ENCODE measurements around the gene CREBL2. TPM values are rescaled to one million over a fixed set of nuclear protein-coding genes. Genes with fewer than 3 reads are reported as not detected.

The CREBL2 gene
- total RNA-seq, 1 experiment from 2014 or later = 18.3 TPM

GRCh38 chr12:12600659-12601058 lies 11.0 kb upstream of the CREBL2 start:
- H3K4me1 Mint-ChIP-seq = peaks cover 5 to 13% of the 10 kb centered on the region in 2 experiments; a peak in 2 of 4 replicates
- no peaks in the 10 kb centered on the region; a peak in 2 of 5 replicates for H3K9me3 Mint-ChIP-seq

More at GRCh38 chr12:12600659-12601058, 11.0 kb upstream of the CREBL2 start:
- Histone ChIP-seq H3K4ac (ENCODE audit: low read depth, low read length) (no peak overlapping the region), H4K5ac (ENCODE audit: insufficient read length, low read depth, low read length) (no peak overlapping the region), H3K23ac (ENCODE audit: insufficient read length, low read depth, low read length) (no peak overlapping the region), H2BK20ac (ENCODE audit: low read depth, low read length, poor library complexity, severe bottlenecking) (no peak overlapping the region), H3K18ac (ENCODE audit: insufficient read length, low read depth, low read length) (no peak overlapping the region), H4K91ac (ENCODE audit: insufficient read length, low read depth, low read length) (no peak overlapping the region), H3K4me2 (ENCODE audit: insufficient read depth, insufficient read length, low read length) (no peak overlapping the region), H4K20me1 (ENCODE audit: control insufficient read depth, insufficient read depth, insufficient read length) (no peaks in the 10 kb centered on the region), H3K14ac (ENCODE audit: insufficient read depth, low read length) (no peak overlapping the region), H2AK5ac (ENCODE audit: insufficient read length, low read length) (no peak overlapping the region), H3K27me3 (ENCODE audit: insufficient read depth, low read length) (no peaks in the 10 kb centered on the region), H3K79me1 (ENCODE audit: insufficient read depth, low read depth, low read length, poor library complexity, severe bottlenecking) (no peaks in the 10 kb centered on the region), H4K8ac (replicated peaks; ENCODE audit: insufficient read length, low read depth, low read length) (peak overlapping the region; percentile 95), H3K23me2 (ENCODE audit: insufficient read length, low read depth, low read length, poor library complexity, severe bottlenecking) (no peaks in the 10 kb centered on the region), H2BK15ac (ENCODE audit: low read depth, low read length) (no peak overlapping the region), H2AFZ (ENCODE audit: low read length) (no peak overlapping the region), H3K4me1 (ENCODE audit: insufficient read depth, low read length) (peaks cover 4% of the 10 kb centered on the region; the same call in 1 of the 2 replicates), H3K79me2 (ENCODE audit: insufficient read depth, low read length) (no peaks in the 10 kb centered on the region), H2BK120ac (ENCODE audit: low read depth, low read length, poor library complexity, severe bottlenecking) (no peak overlapping the region), H3K27ac (ENCODE audit: insufficient read length, low read depth, low read length) (no peak overlapping the region), H2BK12ac (ENCODE audit: insufficient read length, low read depth, low read length) (no peak overlapping the region), H3K9me3 (ENCODE audit: control insufficient read depth, low read depth, low read length) (no peaks in the 10 kb centered on the region), H3K56ac (ENCODE audit: insufficient read length, low read depth, low read length) (no peak overlapping the region), H3K9ac (ENCODE audit: extremely low read depth, insufficient read length, low read length) (no peak overlapping the region), H3T11ph (ENCODE audit: low read length) (no peak overlapping the region), H2BK5ac (ENCODE audit: insufficient read length, low read length) (no peak overlapping the region)
- no peak for TF ChIP-seq CTCF (conservative IDR thresholded peaks at IDR 0.05)
- Mint-ChIP-seq H3K4me3 (no peak overlapping the region), H3K36me3 (ENCODE audit: insufficient read depth in 1 of 3, low read depth in 3 of 3) (no peaks in the 10 kb centered on the region), H3K27ac (peak overlapping the region in 2 of 3 experiments; percentile 2 to 13; a peak in 1 of 7 replicates), H3K27me3 (ENCODE audit: low read depth) (no peaks in the 10 kb centered on the region)
- no peak for DNase-seq
- WGBS (ENCODE audit: extremely low coverage, insufficient read length, low lambda C conversion rate) = no CpG with 5 or more reads among the region's 8 CpGs
